HG03025 (cell line): Measurements from ENCODE around the gene P2RY8.
"Not testable (repeated sequence)": the region's sequence is repeated elsewhere in the genome, so short reads cannot be mapped to it uniquely, and the experiment has no call there.

Source experiments
- ATAC-seq: cut with Tn5 transposase; IDR thresholded peaks from one replicate; pipeline ENCODE4 v1.9.1; 2021; ENCODE audit warnings: mild to moderate bottlenecking, moderate library complexity; ENCODE audit not compliant: unreplicated experiment, low FRiP score

The P2RY8 gene

DNA sequence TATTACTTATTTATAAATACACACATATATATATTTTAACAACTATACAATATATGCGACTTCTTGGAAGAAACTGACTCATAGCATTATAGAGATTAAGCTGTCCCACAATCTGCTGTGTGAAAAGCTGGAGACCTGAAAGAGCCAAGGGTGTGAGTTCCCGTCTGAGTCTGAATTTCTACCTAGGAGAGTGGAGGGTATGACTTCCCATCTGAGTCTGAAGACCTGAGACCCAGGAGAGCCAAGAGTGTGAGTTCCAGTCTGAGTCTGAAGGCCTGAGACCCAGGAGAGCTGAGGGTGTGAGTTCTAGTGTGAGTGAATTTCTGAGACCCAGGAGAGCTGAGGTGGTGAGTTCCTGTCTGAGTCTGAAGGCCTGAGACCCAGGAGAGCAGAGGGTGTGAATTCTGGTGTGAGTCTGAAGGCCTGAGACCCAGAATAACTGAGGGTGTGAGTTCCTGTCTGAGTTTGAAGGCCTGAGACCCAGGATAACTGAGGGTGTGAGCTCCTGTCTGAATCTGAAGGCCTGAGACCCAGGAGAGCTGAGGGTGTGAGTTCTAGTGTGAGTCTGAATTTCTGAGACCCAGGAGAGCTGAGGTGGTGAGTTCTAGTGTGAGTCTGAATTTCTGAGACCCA is 8.9 kb upstream of the P2RY8 start:
- ATAC-seq, result no peak

DNA sequence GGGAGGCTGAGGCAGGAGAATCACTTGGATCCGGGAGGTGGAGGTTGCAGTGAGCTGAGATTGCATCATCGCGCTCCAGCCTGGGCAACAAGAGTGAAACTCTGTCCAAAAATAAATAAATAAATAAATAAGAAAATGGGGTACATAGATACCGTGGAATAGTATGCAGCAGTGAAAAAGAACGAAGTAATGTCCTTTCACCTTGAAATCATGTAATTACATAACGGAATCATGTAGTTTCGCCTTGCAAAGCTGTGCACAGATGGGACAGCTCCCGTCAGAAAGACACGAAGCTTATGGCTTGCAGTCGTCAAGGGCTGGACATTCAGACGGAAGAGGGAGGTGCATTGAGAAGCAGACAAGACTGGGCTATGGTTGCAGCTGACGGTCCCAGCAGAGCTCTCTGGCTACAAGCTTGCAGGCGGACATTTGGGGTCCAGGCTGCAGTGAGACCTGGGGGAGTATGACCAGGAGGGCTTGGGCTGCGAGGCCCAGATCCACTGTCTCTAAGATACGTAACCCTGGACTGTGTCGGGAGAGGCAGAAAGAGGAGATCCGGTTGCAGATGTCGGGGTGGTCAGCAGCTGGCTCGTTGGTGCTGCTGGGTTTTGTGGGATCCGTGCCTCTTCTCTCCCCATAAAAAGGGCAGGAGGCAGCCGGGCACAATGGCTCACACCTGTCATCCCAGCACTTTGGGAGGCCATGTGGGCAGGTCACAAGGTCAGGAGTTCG is 6.2 kb upstream of the P2RY8 start:
- no peak for ATAC-seq

DNA sequence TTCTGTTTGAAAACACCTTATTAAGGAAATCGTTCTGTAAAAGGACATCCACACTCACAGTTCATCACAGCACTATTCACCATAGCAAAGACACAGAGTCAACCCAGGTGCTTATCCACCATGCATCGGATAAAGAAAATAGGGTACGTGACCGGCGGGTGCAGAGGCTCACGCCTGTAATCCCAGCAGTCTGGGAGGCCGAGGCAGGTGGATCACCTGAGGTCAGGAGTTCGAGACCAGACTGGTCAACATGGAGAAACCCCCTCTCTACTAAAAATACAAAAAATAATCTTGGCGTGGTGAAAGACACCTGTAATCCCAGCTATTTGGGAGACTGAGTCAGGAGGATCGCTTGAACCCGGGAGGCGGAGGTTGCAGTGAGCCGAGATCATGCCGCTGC is 2.2 kb upstream of the P2RY8 start:
- not testable (repeated sequence) for ATAC-seq

DNA sequence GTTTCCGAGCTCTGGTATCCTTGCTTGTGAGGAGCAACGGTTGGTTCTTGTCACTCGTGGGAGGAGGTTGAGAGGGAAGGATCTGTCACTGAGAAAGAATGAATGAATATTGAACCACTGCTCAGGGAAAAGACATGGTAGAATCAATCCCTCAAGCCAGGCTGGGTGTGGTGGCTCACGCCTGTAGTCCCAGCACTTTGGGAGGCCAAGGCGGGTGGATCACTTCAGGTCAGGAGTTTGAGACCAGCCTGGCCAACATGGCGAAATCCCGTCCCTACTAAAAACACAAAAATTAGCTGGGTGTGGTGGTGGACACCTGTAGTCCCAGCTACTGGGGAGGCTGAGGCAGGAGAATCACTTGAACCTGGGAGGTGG is 718 bp upstream of the P2RY8 start:
- not testable (repeated sequence) for ATAC-seq

DNA sequence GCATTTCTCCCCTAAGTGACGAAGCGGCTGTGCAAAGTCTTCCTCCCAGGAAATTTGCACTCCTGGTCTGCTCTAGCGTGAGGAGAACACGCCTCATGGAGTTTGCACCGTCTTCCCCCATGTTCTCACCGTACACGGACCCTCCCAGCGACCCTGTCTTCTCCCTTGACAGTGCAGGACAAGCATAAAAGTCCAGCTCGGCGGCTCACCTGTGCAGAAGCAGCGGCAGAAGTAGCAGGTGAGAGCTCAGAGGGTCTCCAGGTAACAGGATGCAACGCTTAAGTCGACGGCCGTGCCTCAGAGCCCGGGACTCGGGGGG is 314 bp downstream of the P2RY8 start:
- peak; percentile 11 for ATAC-seq

DNA sequence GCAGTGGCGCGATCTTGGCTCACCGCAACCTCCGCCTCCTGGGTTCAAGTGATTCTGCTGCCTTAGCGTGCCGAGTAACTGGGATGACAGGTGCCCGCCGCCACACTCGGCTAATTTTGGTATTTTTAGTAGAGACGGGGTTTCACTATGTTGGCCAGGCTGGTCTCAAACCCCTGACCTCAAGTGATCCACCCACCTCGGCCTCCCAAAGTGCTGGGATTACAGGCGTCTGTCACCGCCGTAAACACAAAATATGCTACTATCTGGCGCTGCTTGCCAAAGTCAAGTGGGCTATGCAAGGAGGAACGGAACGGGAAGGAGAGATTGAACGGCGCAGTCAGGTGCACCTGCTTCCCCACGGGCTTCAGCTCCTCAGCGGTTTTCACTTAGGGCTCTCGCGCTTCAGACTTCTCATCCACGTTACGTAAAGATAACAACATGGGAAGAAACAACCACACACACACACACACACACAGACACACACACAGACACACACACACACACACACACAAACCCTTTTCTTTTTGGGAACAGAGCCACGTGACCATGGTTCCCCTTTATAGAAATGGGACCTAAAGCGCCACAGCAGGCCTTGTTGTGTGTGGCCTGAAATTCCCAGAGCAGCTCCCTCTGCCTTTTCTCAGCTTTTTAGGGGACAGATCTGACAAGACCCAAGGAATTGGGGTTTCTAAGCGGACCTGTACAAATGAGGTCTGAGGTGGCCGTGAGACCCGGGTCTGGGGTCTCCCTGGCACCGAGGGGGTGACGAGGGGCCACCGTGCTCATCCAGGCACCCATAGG is 1.5 kb downstream of the P2RY8 start:
- no peak for ATAC-seq

DNA sequence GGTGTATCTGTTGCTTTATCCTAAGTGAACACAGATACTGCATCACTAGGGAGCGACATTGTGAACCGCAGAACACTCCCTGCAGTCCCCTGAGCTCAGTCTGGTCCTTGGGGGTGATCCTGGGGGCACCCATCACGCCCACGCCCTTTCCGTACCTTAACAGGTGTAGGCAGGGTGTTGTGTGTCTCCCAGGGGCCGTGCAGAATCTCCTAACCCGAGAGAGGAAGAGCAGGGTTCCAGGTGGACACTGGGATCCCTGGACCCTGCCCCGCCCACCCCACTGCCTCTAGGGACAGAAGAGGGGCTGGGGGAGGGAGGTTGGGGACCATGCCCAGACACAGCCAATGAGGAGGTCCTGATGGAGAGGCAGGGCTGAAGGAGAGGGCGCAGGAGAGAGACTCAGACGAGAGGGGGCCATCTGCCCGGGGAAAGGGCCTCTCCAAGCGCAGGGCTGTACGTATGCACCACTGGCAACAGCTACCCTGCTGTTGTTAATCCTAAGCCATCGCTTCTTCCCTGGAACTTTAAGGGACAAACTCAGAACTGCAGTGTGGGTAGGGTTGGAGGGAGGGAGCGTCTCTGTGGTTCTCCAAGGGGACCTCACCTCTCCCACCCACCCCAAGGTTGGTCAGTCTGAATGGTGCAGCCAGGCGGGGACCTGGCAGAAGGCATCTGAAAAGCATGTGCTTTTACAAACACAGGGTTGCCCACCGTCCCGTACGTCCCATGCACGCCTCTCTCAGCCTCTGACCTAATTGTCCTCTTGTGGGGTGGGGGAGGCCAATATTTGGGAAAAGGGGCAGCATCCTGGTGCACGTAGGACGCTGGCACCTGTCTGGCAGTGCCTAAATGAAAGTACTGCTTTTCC is 2.5 kb downstream of the P2RY8 start:
- no peak for ATAC-seq

DNA sequence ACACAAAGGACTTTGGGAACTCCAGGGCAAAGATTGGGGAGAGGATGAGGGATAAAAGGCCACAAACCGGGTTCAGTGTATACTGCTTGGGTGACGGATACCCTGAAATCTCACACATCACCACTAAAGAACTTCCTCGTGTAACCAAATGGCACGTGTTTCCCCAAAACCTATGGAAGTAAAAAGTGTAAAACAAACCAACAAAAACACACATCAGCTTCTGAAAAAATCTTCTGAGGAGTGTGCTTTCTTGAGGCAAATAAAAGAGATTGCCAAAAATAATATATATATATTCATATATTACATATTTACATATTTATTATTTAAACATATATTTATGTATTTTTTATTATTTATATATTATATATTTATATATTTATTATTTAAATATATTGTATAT is 3.9 kb downstream of the P2RY8 start:
- no peak for ATAC-seq

DNA sequence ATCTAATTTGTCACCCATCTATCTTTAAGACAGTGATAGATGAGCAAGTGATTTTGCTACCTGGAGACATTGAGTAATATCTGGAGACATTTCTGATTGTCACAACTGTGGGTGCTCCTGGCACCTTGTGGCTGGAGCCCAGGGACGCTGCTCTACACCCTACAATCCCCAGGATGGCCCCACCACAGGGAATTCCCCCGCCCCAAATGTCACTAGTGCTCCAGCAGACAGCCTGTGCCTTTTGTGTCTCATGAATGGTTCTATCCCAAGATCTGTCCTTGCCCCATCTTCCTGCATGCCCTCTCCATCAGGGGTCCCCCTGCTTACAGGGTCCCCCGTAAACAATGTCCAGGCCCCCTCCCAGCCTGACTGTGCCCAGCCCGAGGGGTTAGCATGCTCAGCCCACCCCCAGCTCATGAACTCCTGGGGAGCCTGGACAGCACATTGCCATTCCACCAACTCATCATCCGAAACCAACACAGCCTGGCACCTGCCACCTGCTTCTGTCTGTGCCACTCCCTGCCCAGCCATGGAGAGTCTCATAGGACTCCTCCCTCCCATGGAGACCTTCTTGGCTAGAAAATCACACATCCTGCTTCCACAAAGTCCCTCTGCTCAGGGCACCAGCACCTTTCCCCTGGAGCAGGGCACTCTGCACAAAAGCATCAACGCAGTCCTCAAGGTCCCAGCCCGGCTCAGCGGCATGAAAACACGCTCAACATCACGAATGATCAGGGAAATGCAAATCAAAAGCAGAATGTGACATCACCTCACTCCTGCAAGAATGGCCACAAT is 5.7 kb downstream of the P2RY8 start:
- ATAC-seq, result no peak

DNA sequence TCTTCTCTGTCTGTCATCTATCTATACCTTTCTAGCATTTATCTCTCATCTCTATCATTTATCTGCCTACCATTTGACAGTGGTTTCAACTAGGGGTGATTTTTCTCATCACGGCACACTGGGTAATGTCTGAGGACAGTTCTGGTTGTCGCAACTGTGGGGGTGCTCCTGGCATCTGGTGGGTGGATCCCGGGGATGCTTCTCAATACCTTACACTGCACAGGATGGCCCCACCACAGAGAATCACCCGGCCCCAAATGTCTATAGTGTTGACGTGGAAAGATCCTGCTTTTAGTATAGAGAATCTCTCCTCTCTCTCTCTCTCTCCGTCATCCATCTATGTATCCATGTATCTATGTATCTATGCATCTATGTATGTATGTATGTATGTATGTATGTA is 7.2 kb downstream of the P2RY8 start:
- ATAC-seq, result no peak

DNA sequence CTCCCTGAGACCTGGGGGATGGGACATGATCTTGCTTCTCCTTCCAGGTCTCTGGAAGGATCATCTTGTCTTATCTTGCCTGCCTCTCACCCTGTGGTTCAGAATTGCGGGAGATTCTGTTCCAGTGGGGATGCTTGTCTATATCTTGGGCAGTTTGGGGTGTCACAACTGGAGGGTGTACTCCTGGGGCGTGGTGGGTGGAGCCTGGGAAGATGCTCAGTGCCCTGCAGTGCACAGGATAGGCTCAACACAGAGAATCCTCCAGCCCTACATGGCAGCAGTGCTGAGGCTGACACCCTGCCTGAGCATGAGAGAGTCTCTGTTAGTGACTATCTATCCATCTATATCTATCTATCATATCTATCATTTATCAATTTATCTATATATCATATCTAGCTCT is 7.7 kb downstream of the P2RY8 start:
- no peak for ATAC-seq

DNA sequence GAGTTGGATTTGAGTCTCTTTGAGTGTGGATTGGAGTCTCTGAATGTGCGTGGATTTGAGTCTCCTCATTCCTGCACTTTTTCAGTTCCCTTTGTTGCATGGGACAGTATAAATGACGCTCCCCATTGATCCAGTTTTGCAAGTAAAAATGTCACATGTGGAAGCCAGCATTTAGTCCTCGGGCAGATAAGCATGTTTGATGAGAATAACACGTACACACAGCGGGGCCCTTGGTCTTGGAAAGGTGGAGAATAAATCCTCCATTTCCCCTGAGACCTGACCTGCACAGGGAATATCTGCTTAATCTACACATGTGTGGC is 8.1 kb downstream of the P2RY8 start:
- ATAC-seq, result no peak

DNA sequence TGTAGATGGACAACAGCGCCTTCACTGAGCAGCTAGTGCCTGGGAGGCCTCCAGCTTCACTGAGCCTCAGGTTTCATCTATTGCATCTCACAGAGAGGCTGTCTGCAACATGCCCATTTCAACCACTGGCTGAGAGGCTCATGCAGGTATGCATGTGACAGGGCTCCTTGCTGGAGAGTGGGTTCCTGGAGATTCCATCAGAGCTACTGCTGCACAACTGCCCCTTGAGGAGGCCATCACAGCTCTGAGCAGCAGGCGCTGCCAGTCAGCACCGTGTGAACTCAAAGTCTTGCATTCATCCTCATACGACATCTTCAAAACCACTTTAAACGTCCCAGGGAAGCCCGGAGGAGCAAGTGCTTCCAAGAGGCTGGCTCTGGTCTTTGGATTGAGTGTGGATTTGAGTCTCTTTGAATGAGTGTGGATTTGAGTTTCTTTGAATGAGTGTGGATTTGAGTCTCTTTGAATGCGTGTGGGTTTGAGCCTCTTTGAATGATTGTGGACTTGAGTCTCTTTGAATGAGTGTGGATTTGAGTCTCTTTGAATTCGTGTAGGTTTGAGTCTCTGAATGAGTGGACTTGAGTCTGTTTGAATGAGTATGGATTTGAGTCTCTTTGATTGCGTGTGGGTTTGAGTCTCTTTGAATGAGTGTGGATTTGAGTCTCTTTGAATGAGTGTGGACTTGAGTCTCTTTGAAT is 8.7 kb downstream of the P2RY8 start:
- ATAC-seq, result no peak

DNA sequence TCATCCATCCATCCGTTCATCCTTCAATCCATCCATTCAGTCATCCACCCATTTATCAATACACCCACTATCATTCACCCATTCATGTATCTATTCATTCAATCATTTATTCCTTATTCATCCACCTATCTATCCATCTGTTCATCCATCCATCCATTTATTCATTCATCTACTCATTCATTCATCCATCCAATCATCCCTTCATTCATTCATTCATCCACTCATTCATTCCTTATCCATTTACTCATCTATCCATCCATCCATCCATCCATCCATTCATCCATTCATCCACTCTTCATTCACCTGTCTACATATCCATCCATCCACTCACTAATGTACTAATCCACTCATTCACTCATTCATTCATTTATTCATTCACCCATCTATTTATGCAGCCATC is 9.5 kb downstream of the P2RY8 start:
- no peak for ATAC-seq

DNA sequence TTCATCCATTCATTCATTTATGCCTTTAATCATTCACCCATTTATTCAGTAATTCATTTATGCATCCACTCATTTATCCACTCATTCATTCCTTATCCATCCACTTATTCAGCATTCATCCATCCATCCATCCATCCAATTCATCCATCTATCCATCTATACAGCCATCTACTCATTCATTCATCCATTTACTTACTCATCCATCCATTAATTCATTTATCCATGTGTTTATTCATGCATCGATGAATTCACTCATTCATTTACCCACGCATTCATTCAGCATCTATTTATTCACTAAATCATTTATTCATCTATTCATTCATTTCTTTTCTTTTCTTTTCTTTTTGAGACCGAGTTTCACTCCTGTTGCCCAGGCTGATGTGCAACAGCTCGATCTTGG is 10.4 kb downstream of the P2RY8 start:
- ATAC-seq, result no peak

DNA sequence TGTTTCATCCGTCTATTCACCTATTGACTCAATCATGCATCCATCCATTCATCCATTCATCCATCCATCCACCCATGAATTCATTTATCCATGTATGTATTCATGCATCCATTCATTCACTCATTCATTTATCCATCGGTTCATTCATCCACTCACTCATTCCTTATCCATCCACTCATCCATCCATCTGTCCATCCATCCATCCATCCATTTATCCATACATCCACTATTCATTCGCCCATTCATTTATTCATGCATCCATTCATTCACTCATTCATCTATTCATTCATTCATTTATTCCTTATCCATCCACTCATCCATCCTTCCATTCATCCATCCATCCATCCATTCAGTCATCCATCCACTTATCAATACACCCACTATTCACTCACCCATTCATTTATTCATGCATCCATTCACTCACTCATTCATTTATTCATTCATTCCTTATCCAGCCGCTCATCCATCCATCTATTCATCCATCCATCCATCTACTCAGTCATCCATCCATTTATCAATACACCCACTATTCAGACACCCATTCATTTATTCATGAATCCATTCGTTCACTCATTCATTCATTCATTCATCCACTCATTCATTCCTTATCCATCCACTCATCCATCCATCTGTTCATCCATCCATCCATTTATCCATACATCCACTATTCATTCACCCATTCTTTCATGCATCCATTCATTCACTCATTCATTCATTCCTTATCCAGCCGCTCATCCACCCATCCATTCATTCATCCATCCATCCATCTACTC is 11.2 kb downstream of the P2RY8 start:
- no peak for ATAC-seq

DNA sequence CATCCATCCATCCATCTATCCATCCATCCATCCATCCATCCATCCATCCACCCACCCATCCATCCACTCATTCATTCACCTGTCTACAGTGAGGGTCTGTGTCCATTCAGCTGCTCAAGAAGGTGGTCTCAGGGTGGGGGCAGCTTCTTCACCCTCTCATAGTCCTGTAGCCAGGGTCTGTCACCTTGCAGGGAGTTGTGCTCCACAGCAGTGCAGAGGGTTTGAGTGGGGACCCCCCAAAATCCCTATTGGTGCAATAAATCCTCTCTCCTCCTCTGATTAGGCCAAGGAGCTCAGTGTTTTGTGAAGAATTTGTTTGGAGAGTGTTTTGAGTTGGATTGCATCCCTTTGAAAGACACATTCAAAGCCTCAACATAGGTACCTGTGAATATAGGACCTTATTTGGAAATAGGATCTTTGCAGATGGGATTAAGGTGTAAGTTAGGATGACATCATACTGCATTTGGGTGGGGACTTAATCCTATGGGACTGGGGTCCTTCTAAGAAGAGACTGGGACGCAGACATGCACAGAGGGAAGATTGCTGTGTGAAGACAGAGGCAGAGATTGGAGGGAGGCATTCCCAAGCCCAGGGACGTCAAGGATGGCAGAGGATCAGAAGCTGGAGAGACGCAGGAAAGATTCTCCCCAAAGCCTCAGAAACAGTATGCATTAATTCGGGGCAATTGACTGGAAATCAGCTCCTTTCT is 12.0 kb downstream of the P2RY8 start:
- ATAC-seq, result no peak

DNA sequence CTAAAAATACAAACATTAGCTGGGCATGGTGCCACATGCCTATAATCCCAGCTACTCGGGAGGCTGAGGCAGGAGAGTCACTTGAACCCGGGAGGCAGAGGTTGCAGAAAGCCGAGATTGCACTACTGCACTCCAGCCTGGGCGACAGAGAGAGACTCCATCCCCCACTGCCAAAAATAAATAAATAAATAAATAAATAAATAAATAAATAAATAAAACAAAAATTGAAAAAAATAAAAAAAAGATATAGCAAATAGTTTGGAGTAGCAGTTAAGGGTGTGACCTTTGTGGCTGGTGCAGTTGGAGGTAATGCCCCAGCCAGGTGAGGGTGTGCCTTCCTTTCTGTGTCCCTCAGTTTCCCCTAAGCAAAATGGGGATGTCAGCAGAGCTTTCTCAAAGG is 14.1 kb downstream of the P2RY8 start:
- not testable (repeated sequence) for ATAC-seq
